Measurements from ENCODE around the gene BCKDHB.

- TF ChIP-seq CTCF (IDR thresholded peaks at IDR 0.05) (no peak), POLR2AphosphoS5 (IDR thresholded peaks at IDR 0.05; ENCODE audit: low read depth, low read length) (no peak)
Observed at GRCh38 chr6:80154160-80154559, 47.7 kb downstream of the BCKDHB start.
